Spleen (tissue), 7 donors: ENCODE measurements around the gene INS.

Source experiments
- CTCF ChIP-seq, 11 experiments: fragments of 200-600 bp in 7 of 11; fragments of 450-650 bp in 4 of 11; sonication (generic) in 4 of 11; IDR thresholded peaks in 8 of 11; conservative IDR thresholded peaks in 3 of 11; 1 replicate in 7 of 11; 2 replicates in 4 of 11; pipeline versions ENCODE4 v1.4.0 to v1.8.0; 2016 to 2021; ENCODE audit warnings: antibody characterized with exemption in 11 of 11, inconsistent platforms in 4 of 11, mild to moderate bottlenecking in 1 of 11
- POLR2A ChIP-seq, 3 donors: fragments of 450-650 bp; IDR thresholded peaks; one replicate each; pipeline ENCODE4 v1.5.1; 2017; ENCODE audit warnings: antibody characterized with exemption in 3 of 3, mild to moderate bottlenecking in 1 of 3
- donor health status: DM: no; HTN: no; CAD: no; lungs with moderate emphysema.
- donor health status: DM: no; HTN: no; CAD: no.
- donor health status: DM: no; HTN: no; CAD: no.

DNA sequence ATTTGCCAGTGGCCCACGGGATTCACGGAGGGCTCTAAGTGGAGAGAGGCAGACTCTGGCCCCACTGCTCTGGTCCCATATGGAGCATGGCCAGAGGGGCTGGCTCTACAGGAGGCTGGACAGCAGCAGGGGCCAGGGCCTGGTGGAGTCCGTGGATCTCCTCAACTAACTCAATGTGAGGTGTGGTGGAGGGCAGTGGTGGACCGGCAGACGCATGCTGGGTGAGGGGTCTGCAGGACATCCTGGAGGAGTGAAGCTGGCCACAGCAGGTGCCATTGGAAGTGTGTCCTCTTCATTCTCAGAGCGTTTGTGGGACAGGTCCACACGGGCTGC is 37.4 kb downstream of the INS start:
- TF ChIP-seq CTCF (IDR thresholded peaks at IDR 0.05 in 8 of 11, conservative IDR thresholded peaks at IDR 0.05 in 3 of 11) (no peak), POLR2A (IDR thresholded peaks at IDR 0.05) (no peak)
